ENCODE data around the gene VDAC2. TPM values are rescaled to one million over a fixed set of nuclear protein-coding genes. Genes with fewer than 3 reads are reported as not detected.

Gene VDAC2, protein sequence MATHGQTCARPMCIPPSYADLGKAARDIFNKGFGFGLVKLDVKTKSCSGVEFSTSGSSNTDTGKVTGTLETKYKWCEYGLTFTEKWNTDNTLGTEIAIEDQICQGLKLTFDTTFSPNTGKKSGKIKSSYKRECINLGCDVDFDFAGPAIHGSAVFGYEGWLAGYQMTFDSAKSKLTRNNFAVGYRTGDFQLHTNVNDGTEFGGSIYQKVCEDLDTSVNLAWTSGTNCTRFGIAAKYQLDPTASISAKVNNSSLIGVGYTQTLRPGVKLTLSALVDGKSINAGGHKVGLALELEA
- total RNA-seq (2021; ENCODE audit: unreplicated experiment) = 340 TPM
- 234 TPM for polyA plus RNA-seq (2012; ENCODE audit: insufficient read length)
- Bru-seq, nascent RNA = percentile 98 among the genes with signal in this experiment
- BruChase-seq, experiment 1, labeled RNA remaining after a 2-hour chase = percentile 94 among the genes with signal in this experiment
- percentile 96 among the genes with signal in this experiment for BruChase-seq, experiment 2, labeled RNA remaining after a 6-hour chase
- long read RNA-seq, transcript VDAC2-203 (10 exons, 1,557 nt) = major isoform, 528 of 584 reads
- long read RNA-seq, partial matches to known transcripts = 19 of 584 reads
- long read RNA-seq, other reads (novel, unspliced or antisense) = 33 of 584 reads

DNA sequence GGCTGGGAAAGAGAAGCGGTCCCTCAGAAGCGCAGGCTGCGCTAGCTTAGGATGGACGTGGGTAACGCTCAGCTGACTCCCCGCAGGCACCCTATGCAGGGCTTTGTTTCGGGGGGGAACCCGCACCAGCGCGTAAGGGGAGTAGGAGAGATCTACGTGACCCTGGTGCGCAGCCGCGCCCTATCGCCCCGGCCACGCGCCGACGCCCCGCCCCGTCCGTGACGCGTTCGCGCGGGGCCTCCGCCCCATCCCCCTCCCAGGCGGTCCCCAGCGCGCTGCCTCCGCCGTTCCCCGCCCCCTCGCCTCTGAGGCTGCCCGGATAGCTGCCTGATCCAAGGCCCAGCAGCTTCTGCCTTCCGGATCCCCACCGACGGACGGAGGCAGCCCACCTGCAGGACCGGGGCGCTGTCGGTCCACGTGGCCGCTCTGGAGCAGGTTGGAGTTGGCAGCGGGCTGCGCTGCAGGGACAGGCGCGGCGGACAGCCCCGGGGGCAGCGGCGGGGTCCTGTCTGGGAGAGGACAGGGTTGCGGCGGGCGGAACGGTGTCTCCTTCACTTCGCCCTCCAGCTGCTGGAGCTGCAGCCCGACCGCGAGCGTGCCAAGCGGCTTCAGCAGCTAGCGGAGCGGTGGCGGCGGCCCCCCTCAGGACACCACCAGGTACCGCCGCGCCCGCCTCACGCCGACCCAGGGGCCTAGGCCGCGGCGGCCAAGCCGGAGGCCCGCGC lies at the start of gene VDAC2:
Gene VDAC2 (plus strand): TSS at position 515 of the 725 bp plus-strand sequence. CDS start 363 bp downstream, outside the sequence.
- DNase-seq (ENCODE audit: low read depth, low spot score) (no peak), ATAC-seq (peak; percentile 94)
- intact Hi-C loops (cut with micrococcal nuclease; ENCODE audit: unreplicated experiment) = no loop called here
- Histone ChIP-seq H3K4me3 (ENCODE audit: low read depth in 2 of 2, low read length in 2 of 2) (peak within 1 kb of the TSS; percentile 94), H3K9me3 (ENCODE audit: control insufficient read depth, insufficient read depth, low read depth, low read length) (no peaks in the 10 kb centered on the region), H3K27ac (ENCODE audit: low read length) (peak within 1 kb of the TSS; percentile 99), H3K27me3 (ENCODE audit: control insufficient read depth, insufficient read depth, low read length) (no peaks in the 10 kb centered on the region), H3K36me3 (ENCODE audit: control insufficient read depth, insufficient read depth, low read length) (peaks cover 25% of the 10 kb centered on the region), H3K4me1 (ENCODE audit: control insufficient read depth, insufficient read depth, low read length) (peaks cover 14% of the 10 kb centered on the region; the same call in 1 of the 2 replicates)
- CTCF ChIA-PET = interaction anchor here (0.6 to 1.2 kb wide), 4 partner anchors 15 to 1058 kb away, joined by 3 to 8 read pairs (median 4); no protein-coding TSS in a partner anchor
- POLR2A ChIA-PET = interaction anchor here (0.6 to 1.4 kb wide), 4 partner anchors 22 to 1867 kb away, joined by 4 to 10 read pairs (median 8); no protein-coding TSS in a partner anchor
- TF ChIP-seq TCF7L2 (IDR thresholded peaks at IDR 0.05; ENCODE audit: low read depth, low read length) (no peak; the same call in 1 of the 2 replicates), POLR2AphosphoS5 (IDR thresholded peaks at IDR 0.05; ENCODE audit: low read depth, low read length) (peak; percentile 95), SIN3A (IDR thresholded peaks at IDR 0.05; ENCODE audit: borderline replicate concordance, insufficient read depth, low read depth, low read length) (peak; percentile 91; the same call in 1 of the 2 replicates)
- TF ChIP-seq, protein P1, sequence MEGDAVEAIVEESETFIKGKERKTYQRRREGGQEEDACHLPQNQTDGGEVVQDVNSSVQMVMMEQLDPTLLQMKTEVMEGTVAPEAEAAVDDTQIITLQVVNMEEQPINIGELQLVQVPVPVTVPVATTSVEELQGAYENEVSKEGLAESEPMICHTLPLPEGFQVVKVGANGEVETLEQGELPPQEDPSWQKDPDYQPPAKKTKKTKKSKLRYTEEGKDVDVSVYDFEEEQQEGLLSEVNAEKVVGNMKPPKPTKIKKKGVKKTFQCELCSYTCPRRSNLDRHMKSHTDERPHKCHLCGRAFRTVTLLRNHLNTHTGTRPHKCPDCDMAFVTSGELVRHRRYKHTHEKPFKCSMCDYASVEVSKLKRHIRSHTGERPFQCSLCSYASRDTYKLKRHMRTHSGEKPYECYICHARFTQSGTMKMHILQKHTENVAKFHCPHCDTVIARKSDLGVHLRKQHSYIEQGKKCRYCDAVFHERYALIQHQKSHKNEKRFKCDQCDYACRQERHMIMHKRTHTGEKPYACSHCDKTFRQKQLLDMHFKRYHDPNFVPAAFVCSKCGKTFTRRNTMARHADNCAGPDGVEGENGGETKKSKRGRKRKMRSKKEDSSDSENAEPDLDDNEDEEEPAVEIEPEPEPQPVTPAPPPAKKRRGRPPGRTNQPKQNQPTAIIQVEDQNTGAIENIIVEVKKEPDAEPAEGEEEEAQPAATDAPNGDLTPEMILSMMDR (IDR thresholded peaks at IDR 0.05) = no peak
- TF ChIP-seq, protein P2, sequence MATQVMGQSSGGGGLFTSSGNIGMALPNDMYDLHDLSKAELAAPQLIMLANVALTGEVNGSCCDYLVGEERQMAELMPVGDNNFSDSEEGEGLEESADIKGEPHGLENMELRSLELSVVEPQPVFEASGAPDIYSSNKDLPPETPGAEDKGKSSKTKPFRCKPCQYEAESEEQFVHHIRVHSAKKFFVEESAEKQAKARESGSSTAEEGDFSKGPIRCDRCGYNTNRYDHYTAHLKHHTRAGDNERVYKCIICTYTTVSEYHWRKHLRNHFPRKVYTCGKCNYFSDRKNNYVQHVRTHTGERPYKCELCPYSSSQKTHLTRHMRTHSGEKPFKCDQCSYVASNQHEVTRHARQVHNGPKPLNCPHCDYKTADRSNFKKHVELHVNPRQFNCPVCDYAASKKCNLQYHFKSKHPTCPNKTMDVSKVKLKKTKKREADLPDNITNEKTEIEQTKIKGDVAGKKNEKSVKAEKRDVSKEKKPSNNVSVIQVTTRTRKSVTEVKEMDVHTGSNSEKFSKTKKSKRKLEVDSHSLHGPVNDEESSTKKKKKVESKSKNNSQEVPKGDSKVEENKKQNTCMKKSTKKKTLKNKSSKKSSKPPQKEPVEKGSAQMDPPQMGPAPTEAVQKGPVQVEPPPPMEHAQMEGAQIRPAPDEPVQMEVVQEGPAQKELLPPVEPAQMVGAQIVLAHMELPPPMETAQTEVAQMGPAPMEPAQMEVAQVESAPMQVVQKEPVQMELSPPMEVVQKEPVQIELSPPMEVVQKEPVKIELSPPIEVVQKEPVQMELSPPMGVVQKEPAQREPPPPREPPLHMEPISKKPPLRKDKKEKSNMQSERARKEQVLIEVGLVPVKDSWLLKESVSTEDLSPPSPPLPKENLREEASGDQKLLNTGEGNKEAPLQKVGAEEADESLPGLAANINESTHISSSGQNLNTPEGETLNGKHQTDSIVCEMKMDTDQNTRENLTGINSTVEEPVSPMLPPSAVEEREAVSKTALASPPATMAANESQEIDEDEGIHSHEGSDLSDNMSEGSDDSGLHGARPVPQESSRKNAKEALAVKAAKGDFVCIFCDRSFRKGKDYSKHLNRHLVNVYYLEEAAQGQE (IDR thresholded peaks at IDR 0.05; ENCODE audit: insufficient read depth in 1 of 2, low read depth in 2 of 2, low read length in 1 of 2) = peak in 1 of 2 experiments; percentile 74; a peak in 1 of 4 replicates
- in situ Hi-C loops (cut with HindIII; ENCODE audit: low pct_unique_long_range_greater_than_20kb, low sequenced_read_pairs) = no loop called here
- no TSS peak for BruUV-seq (replicated peaks)

DNA sequence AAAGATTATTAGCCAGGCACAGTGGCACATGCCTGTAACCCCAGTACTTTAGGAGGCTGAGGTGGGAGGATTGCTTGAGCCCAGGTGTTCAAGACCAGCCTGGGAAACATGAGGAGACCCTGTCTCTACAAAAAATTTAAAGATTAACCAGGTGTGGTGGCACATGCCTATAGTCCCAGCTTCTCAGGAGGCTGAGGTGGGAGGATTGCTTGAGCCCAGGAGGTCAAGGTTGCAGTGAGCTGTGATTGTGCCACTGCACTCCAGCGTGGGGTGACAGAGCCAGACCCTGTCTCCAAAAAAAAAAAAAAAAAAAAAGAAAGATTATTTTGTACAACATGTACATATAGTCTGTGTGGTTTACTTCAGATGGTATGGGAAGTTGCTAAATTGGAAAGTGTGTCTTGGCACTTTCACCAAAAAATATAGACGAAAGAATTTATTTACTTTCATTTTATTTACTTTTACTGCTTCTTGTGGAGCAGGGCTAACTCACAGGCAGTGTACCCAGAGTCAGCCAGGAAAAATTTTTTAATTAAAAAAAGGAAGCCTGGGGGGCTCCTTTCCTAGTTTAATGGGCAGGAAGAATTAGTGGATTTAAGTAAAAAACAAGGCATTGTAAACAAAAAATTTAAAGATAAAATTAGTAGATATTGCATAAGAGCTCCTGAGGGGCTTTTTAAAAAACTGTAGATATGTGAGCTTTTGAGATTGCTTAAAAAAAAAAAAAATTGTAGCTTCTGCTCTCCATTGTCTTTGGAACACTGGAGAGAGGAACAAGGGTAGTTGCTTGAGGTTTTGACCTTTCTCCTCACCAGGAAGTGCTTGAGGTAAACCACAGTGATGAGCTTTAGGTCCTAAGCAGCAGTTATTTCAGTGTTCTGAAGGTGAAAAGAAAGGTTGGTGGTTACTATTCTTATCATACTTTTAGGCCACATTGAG lies 44.6 kb upstream of the VDAC2 start:
- H3K36me3 ChIP-seq (ENCODE audit: control insufficient read depth, insufficient read depth, low read length) = no peaks in the 10 kb centered on the region
- ChIA-PET POLR2A (no interaction called here), CTCF (no interaction called here)
- H3K4me3 ChIP-seq (ENCODE audit: low read depth in 2 of 2, low read length in 2 of 2) = no peak overlapping the region
- no peaks in the 10 kb centered on the region for H3K4me1 ChIP-seq (ENCODE audit: control insufficient read depth, insufficient read depth, low read length)
- no peak for ATAC-seq
- no peaks in the 10 kb centered on the region for H3K27me3 ChIP-seq (ENCODE audit: control insufficient read depth, insufficient read depth, low read length)
- H3K27ac ChIP-seq (ENCODE audit: low read length) = no peak overlapping the region
- DNase-seq (ENCODE audit: low read depth, low spot score) = no peak
- BruUV-seq (replicated peaks) = no TSS peak
- TF ChIP-seq, protein P1 (IDR thresholded peaks at IDR 0.05) = no peak
- TF ChIP-seq POLR2AphosphoS5 (IDR thresholded peaks at IDR 0.05; ENCODE audit: low read depth, low read length) = no peak
- TF ChIP-seq TCF7L2 (IDR thresholded peaks at IDR 0.05; ENCODE audit: low read depth, low read length) = no peak
- TF ChIP-seq, protein P2 (IDR thresholded peaks at IDR 0.05; ENCODE audit: insufficient read depth in 1 of 2, low read depth in 2 of 2, low read length in 1 of 2) = no peak
- TF ChIP-seq SIN3A (IDR thresholded peaks at IDR 0.05; ENCODE audit: borderline replicate concordance, insufficient read depth, low read depth, low read length) = no peak
- no peaks in the 10 kb centered on the region for H3K9me3 ChIP-seq (ENCODE audit: control insufficient read depth, insufficient read depth, low read depth, low read length)
- intact Hi-C loops (cut with micrococcal nuclease; ENCODE audit: unreplicated experiment) = no loop called here
- in situ Hi-C loops (cut with HindIII; ENCODE audit: low pct_unique_long_range_greater_than_20kb, low sequenced_read_pairs) = no loop called here
